Subcutaneous abdominal adipose tissue (tissue), 5 donors: ENCODE results near the gene LOC101059915.
"Not testable (repeated sequence)": the region's sequence is repeated elsewhere in the genome, so short reads cannot be mapped to it uniquely, and the experiment has no call there.

ENCODE experiments used
- H3K27ac ChIP-seq: one replicate; pipeline ENCODE4 v1.7.0; 2013; ENCODE audit warnings: low read depth, mild to moderate bottlenecking, inconsistent platforms, low read length, moderate library complexity
- H3K27me3 ChIP-seq, 5 donors: one replicate each; pipeline ENCODE4 v1.7.0; 2013; ENCODE audit warnings: low read length in 5 of 5, inconsistent platforms in 1 of 5; ENCODE audit not compliant: control insufficient read depth in 5 of 5, insufficient read depth in 4 of 5
- H3K36me3 ChIP-seq, 5 donors: one replicate each; pipeline ENCODE4 v1.7.0; 2013; ENCODE audit warnings: low read length in 5 of 5; ENCODE audit not compliant: control insufficient read depth in 5 of 5, insufficient read depth in 5 of 5
- H3K4me1 ChIP-seq, 5 donors: one replicate each; pipeline ENCODE4 v1.7.0; 2013; ENCODE audit warnings: low read length in 5 of 5, mild to moderate bottlenecking in 3 of 5, moderate library complexity in 1 of 5; ENCODE audit not compliant: control insufficient read depth in 5 of 5, insufficient read depth in 5 of 5
- H3K4me3 ChIP-seq, 5 donors: one replicate each; pipeline ENCODE4 v1.7.0; 2013; ENCODE audit warnings: low read length in 5 of 5, low read depth in 1 of 5
- H3K9ac ChIP-seq, 5 donors: one replicate each; pipeline ENCODE4 v1.7.0; 2013; ENCODE audit warnings: low read length in 5 of 5, mild to moderate bottlenecking in 4 of 5, moderate library complexity in 3 of 5
- H3K9me3 ChIP-seq, 5 donors: one replicate each; pipeline ENCODE4 v1.7.0; 2013; ENCODE audit warnings: low read length in 5 of 5; ENCODE audit not compliant: control insufficient read depth in 5 of 5
- donor health status: healthy.
- donor health status: healthy.
- donor health status: healthy.
- donor health status: healthy.
- donor health status: healthy.

LOC101059915 gene

DNA sequence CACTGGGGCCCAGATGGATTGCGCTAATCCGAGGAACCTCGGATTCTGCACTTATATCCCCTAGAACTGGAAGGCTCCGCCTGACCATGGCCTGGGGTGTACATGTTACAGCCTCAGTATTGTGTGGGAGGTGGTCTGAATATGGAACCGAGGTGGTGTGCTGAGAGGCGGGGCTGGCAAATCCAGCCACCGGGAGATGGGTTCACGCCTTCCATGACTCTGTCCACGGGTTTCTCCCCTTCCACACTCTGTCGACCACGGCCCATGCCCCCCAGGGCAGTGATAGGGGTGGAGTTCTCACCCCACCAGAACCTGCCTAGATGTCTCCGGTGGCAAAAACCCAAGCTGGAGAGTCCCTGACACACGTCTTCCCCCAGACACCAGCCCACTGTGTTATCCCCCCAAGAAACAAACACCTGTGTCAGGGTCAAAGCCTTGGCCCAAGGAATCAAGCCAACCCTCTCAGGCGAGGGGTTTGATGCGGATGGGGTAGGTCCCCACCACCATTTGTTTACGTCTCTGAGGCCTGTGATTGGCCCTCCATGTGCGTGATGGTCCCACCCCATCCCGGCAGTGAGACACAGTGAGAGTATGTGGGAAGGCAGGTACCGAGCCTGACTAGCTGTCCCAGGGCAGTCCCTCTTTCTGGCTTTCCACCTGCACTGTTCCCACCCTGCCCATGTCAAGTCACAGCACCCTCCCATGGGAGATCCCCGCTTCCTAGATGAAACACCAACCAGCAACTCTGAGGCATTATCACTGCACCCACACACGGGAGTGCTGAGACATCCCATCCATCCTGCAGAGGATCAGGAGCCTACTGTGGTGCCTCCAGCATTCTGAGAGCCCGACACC is 6.6 kb upstream of the LOC101059915 start:
- Histone ChIP-seq H3K36me3 (no peaks in the 10 kb centered on the region), H3K27me3 (peaks cover 3 to 37% (median 13%) of the 10 kb centered on the region in 5 donors), H3K4me3 (no peak overlapping the region), H3K9me3 (no peaks in the 10 kb centered on the region), H3K27ac (no peak overlapping the region), H3K4me1 (no peaks in the 10 kb centered on the region), H3K9ac (no peak overlapping the region)

DNA sequence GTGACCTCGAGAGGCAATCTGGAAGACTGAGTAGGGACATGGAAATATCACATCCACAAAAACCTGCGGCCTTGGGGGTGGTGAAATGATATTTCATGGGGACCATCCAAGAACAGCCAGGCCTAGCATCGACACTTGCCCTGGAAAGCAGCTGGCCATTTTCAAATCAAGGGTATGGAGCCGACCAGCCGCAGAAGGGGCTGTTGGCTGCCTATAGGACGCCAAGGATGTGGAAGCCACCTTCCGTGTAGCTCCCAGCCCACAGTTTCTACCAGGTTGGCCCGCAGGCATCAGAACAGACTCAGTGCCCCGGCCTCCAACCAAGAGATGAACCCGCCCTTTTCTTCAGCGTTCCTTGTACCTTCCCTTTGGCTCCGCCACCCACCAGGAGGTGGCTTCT is 5.4 kb upstream of the LOC101059915 start:
- Histone ChIP-seq H3K27me3 (peaks cover 3 to 37% (median 13%) of the 10 kb centered on the region in 5 donors), H3K9ac (no peak overlapping the region), H3K9me3 (no peaks in the 10 kb centered on the region), H3K4me3 (no peak overlapping the region), H3K27ac (no peak overlapping the region), H3K4me1 (no peaks in the 10 kb centered on the region), H3K36me3 (no peaks in the 10 kb centered on the region)

GRCh38 chrX:71662654-71663053 is 4.7 kb upstream of the LOC101059915 start:
- peaks cover 3 to 37% (median 13%) of the 10 kb centered on the region in 5 donors for H3K27me3 ChIP-seq
- H3K9ac ChIP-seq, H3K36me3 ChIP-seq, H3K27ac ChIP-seq, H3K4me1 ChIP-seq, H3K4me3 ChIP-seq, H3K9me3 ChIP-seq: not testable (repeated sequence)

DNA sequence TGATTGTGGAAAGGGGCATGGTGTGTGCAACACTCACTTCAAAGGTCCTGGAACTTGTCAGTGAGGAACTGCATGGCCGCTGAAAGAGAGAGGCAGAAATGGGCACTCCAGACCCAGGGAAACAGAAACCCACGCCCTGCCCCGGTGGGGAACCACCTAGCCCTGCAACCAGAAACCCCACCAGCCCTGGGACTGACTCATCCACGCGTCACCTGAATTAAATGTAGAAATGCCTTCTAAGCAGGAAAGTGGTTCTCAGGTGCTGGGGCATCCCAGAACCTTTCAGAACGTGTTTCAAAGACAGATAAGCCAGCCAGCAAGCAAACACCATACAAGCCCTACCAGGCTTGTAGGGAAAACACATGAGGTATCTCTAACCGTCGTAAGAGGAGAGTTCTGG is 4.1 kb upstream of the LOC101059915 start:
- H3K27me3 ChIP-seq, result peaks cover 3 to 37% (median 13%) of the 10 kb centered on the region in 5 donors
- H3K27ac ChIP-seq, H3K4me1 ChIP-seq, H3K36me3 ChIP-seq, H3K9ac ChIP-seq, H3K9me3 ChIP-seq, H3K4me3 ChIP-seq: not testable (repeated sequence)

- not testable (repeated sequence) for H3K4me3 ChIP-seq, H3K9me3 ChIP-seq, H3K9ac ChIP-seq, H3K36me3 ChIP-seq, H3K27ac ChIP-seq, H3K4me1 ChIP-seq
- H3K27me3 ChIP-seq, result peaks cover 3 to 41% (median 13%) of the 10 kb centered on the region in 5 donors
These were observed 3.1 kb upstream of the LOC101059915 start for GRCh38 chrX:71664202-71664601.

DNA sequence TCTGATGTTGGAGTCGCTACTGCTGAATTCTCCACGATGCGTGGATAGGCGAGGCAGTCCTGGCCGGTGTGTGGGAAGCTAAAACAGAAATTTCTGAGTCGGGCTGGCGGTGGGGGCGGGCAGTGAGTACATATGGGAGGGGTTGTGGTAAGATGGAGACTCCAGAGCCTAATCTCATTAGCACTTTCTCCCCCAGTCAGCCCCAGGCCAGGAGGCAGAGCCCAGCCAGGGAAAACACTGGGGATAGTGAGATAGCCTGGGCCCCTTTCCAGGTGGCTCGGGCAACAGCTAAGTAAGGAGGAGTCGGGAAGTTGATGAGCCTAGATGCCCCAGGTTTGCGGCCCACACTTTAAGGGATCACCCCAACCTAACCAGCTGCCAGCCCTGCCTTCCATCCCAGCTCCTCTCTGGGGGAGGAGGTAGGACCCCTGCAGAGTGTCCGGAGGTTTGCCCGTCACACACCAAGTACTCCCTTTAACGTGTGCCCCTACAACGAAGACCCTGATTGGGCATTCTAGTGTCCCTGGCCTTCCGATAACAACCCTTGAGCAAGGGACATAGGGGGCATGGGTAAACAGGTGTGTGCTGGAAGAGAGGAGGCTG is 2.4 kb upstream of the LOC101059915 start:
- H3K9ac ChIP-seq, result no peak overlapping the region
- no peaks in the 10 kb centered on the region for H3K36me3 ChIP-seq
- H3K9me3 ChIP-seq, result peaks cover 0 to 5% (median 0%) of the 10 kb centered on the region in 5 donors
- H3K4me1 ChIP-seq, result no peaks in the 10 kb centered on the region
- H3K27ac ChIP-seq, result no peak overlapping the region
- H3K27me3 ChIP-seq, result peaks cover 3 to 37% (median 12%) of the 10 kb centered on the region in 5 donors
- no peak overlapping the region for H3K4me3 ChIP-seq

DNA sequence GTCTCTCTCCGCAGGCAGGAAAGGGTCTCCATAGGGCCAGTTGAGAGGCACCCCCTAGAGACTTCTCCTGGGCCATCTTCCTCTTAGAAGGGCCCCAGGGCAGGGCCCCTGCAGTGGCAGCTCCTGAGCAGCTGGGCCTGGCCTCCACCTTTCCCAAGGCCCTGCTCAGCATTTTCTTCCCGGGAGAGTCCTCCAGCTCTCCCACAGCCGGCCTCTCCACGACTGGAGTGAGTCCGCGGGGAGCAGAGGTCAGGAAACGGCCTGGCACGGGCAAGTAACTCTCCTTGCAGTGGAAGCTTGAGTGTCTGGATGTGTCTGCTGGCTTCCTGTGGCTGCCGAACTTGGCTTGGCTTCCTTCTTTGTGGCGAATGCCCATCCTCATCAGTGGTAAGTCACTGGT is 1.6 kb upstream of the LOC101059915 start:
- peaks cover 0 to 5% (median 0%) of the 10 kb centered on the region in 5 donors for H3K9me3 ChIP-seq
- H3K36me3 ChIP-seq, result no peaks in the 10 kb centered on the region
- H3K9ac ChIP-seq, result no peak overlapping the region
- peaks cover 5 to 32% (median 9%) of the 10 kb centered on the region in 5 donors for H3K27me3 ChIP-seq
- H3K4me1 ChIP-seq, result no peaks in the 10 kb centered on the region
- H3K4me3 ChIP-seq, result no peak overlapping the region
- H3K27ac ChIP-seq, result no peak overlapping the region

- Histone ChIP-seq H3K36me3 (no peaks in the 10 kb centered on the region), H3K9ac (no peak overlapping the region), H3K9me3 (peaks cover 0 to 5% (median 0%) of the 10 kb centered on the region in 5 donors), H3K27me3 (peaks cover 3 to 28% (median 11%) of the 10 kb centered on the region in 5 donors), H3K4me1 (no peaks in the 10 kb centered on the region), H3K27ac (no peak overlapping the region), H3K4me3 (no peak overlapping the region)
These were observed 814 bp upstream of the LOC101059915 start for GRCh38 chrX:71666240-71667223.

- H3K4me3 ChIP-seq, result no peak overlapping the region
- H3K9me3 ChIP-seq, result peaks cover 0 to 5% (median 0%) of the 10 kb centered on the region in 5 donors
- no peaks in the 10 kb centered on the region for H3K36me3 ChIP-seq
- no peaks in the 10 kb centered on the region for H3K4me1 ChIP-seq
- H3K27ac ChIP-seq, result no peak overlapping the region
- peaks cover 3 to 20% (median 5%) of the 10 kb centered on the region in 5 donors for H3K27me3 ChIP-seq
- no peak overlapping the region for H3K9ac ChIP-seq
These were observed 876 bp downstream of the LOC101059915 start for GRCh38 chrX:71668248-71668595.
